Activated CD4-positive, alpha-beta T cell treated with anti-CD3 and anti-CD28 coated beads for 1 hour (primary cell): ENCODE results near the gene KIFC1.

Experiments used
- DNase-seq: peaks from one replicate; pipeline ENCODE4 v3.0.0-alpha.2; 2020

The KIFC1 gene

DNA sequence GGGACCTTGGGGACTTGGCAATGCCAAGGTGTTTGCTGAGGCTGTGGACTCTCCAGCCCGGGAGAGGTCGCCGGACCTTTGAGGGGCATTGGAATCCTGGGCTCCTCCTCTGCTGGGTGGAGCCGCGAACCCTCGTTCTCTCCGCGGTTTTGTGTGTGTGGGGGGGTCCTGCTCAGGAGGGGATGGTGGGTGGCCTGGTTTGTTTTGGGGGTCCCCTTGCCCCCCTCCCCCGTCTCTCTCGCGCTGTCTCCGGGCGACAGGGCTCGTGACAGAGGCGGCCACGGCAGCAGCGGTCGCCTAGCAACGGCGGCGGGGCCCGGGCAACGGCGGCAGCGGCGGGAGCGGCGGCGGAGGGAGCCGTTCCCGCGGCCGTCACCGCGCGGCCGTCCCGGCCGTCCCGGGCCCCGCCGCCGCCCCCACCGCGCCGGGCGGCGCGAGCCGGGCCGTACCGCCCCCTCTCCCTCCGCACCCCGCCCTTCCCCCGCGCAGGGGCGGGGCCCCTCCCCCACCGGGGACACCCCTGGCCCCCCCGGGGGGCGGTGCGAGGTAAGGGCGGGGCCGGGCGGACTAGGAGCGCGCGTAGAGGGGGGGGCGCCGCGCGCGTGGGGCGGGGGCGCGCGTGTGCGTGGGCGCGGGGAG, 36.1 kb downstream of the KIFC1 start:
- DNase-seq = peak; percentile 44

GRCh38 chr6:33428224-33428965, 36.8 kb downstream of the KIFC1 start:
- DNase-seq = no peak

DNA sequence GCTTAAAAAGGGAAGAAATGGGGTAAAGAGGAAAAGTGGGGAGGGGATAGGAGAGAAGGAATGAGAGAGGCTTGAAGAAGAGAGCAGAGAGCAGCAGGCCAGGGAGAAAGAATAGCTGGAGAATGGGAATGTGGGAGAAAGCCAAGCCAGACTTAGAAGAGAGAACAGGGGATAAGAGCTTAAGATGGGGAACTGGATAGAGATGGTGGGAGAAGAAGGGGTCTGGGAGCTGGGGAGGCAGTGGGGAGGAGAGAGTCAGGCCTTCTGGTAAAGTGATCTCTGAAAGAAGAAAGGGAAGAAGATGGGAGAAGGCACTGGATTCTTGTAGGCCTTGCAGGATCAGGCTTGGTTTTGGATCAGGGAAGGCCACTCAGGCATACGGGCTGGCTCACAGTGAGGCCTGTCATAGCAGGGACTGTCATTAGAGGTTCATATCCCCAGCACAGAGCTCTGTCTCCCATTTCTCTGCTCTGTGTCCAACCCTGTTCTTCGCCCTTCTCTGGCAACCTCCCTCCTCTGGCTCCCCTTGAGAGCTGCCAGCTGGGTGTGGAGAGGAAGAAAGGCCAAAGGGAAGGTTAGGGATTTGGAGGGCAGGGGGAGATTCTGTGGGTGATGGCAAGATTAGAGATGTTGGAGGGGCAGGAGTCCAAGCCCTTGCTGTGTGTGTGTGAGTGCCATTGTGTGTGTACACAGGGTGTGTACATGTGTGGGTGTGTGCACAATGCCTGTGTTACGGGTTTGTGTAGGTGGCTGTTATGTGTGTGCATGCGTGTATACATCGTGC, 37.5 kb downstream of the KIFC1 start:
- no peak for DNase-seq

GRCh38 chr6:33429750-33430052, 38.1 kb downstream of the KIFC1 start:
- DNase-seq = no peak

- DNase-seq = no peak
Observed at GRCh38 chr6:33430334-33430733, 38.7 kb downstream of the KIFC1 start.

DNA sequence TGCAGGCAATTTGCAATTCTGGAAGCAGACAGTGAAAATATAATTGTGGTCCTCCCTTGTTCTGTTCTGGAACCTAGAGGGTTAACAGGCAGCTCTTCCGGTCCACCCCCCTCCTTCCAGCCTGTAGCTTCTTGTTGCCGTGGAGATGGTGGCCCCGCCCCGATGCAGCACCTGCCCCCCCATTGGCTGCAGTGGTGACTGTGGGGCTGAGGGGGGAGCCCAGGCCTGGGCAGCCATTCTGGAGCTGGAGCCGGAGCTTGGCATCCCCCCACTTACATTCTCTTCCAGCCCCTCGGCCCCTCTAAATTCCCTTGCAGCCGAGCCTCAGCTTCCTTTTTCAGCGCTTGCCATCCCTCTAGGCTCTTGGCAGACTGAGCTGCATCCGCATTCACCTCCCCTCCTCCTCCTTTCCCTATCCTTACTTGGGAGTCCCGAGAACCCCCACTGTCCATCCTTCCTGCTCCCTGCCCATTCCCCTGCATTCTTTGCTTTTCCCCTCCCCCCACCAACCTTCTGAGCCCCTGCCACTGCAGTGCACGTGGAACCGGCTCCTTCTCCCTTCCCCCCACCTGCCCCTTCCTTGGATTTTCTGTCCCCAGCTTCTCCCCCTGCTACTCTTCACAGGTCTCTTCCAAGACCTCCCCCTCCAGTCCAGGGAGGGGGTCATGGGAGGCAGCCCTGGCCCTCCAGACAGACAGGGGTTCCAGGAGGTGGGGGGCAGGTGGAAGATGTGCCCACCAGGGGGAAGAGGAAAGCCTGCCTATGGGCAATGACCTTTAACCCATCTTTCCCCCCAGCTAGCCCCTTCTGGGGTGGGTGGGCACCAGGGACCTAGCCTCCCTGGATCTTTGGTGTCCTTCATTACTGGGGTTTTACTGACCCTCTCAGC, 39.6 kb downstream of the KIFC1 start:
- DNase-seq = peak; percentile 68

GRCh38 chr6:33431880-33432541, 40.4 kb downstream of the KIFC1 start:
- DNase-seq = no peak

DNA sequence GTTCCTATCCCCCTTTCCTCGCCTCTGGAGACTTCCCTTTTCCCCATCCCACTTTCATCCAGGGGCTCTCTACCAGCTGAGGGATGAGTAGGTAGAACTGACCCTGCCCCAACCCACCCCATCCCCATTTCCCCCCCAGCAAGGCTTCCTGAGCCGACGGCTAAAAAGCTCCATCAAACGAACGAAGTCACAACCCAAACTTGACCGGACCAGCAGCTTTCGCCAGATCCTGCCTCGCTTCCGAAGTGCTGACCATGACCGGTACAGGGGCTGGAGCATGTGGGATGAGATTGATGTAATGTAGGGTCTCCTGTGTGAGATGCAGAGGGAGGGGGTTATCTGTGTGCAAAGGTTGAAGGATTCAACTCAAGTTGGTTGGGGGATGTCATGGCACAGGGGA, 40.9 kb downstream of the KIFC1 start:
- DNase-seq = no peak

DNA sequence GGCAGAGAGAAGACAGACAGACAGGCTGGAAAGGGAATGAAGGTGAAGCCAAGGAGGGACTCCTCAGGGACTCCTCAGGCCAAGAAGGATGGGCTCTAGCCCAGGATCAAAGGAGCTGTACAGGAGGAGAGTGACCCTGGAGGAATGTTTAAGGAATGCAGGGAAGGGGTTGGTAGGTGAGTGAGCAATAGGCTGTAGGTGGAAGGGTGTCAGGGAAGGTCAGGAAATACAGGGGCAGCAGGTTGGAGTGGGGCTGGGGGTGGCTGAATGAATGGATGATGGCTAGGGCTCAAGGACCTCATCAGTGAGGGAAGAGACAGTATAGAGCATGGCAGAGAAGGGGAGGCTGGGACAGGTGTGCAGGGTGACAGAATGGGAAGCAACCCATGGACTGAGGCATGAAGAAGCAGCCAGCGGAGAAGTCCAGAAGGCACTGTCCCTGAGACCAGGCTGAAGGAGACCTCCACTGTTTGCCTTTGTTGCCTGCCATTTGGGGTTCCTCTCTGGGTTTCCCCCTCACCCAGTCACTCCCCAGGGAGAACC, 41.4 kb downstream of the KIFC1 start:
- DNase-seq = no peak

DNA sequence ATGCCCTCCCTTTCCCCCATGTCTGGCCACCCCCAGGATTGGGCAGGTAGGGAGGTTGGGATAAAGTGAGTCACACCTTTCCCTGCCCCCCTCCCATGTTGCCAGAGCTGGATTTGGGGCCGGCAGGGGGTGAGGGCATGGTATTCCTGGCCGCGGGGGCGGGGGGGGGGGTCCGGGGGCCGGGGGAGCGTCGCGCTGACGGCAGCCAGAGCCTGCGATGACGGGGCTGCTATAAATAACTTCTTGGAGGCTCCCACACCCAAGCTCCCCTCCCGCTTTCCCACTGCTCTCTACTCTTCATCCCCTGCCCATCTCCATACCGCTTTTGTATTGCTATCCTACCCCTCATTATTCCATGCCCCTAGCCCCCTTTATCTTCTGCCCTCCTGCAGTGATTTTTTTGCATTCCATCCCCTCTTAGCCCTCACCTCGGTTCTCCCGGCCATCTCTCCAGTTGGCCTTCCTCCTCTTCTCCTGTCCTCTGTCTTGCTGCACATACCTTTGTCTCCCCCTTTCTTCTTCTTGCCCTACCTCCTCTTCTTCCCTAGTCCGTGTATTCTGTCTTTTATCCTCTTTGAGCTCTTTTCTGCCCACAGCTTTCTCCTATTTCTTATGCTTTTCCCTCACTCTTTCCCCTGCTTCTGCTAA, 42.0 kb downstream of the KIFC1 start:
- DNase-seq = no peak

DNA sequence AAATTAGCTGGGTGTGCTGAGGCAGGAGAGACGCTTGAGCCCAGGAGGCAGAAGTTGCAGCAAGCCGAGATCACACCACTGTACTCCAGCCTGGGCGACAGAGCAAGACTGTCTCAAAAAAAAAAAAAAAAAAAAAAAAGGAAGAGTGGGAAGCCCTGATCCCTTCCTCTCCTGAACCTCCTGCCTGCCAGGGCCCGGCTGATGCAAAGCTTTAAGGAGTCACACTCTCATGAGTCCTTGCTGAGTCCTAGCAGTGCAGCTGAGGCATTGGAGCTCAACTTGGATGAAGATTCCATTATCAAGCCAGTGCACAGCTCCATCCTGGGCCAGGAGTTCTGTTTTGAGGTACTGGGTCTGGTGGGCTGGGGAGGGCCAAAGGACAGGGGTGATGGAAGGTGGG, 43.3 kb downstream of the KIFC1 start:
- DNase-seq = no peak

DNA sequence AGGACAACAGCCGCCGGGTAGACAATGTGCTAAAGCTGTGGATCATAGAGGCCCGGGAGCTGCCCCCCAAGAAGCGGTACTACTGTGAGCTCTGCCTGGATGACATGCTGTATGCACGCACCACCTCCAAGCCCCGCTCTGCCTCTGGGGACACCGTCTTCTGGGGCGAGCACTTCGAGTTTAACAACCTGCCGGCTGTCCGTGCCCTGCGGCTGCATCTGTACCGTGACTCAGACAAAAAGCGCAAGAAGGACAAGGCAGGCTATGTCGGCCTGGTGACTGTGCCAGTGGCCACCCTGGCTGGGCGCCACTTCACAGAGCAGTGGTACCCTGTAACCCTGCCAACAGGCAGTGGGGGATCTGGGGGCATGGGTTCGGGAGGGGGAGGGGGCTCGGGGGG, 46.0 kb downstream of the KIFC1 start:
- no peak for DNase-seq

DNA sequence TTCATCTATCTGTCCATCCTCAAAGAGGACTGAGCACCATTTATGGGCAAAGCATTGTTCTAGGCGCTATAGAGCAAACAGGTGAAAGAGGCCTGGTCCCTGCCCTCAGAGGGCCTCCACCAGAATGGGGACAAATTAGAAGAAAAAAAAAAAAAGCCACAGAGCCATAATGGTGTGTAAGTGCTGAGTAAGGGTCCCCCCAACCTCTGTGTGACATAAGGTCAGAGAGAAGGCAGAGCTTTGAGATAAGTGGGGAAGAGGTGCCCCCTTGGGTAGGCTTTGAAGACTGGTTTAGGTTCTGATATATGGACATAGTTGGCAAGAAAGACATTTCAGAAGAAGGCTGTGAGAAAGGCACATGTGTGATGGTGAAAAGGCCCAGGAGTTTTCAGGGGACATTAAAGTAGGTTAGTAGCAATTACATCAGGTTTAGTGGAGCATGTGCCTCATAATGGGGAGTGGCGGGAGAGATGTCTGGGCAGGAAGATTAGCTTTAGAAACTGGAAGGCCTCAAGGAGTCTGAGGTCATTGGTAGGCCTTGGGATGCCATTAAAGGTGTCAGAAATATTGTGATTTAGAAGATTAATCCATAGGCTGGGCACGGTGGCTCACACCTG, 47.5 kb downstream of the KIFC1 start:
- no peak for DNase-seq

DNA sequence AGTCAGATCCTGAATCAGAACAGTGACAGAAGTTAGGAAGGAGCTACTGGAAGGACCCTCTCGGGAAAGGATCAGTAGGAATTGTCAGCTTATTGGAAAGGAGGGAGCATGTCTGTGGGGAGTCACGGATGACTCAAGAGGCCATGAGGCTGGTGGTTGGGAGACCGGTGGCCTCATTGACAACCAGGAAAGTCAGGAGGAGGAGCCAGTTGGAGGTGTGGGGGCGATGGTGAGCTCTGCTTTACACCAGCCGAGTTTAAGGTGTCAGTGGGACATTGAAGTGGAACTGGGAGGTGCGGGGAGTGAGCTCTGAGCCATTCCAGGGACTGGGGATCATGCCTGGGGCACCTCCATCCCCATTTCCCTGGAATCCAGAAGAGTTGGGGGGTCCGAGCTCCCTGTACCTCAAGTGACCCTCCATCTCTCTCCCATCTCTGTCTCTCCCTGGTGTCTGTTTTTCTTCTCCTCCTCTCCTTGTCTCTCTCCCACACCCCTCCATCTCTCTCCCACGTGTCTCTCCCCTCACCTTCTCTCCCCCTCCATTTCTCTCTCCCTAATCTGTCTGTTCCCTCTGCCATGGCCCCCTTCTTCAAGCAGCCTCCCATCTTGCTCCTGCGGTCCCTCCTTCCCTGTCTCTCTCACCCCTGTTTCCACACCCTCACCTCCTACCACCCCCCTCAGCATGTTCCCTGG, 48.5 kb downstream of the KIFC1 start:
- no peak for DNase-seq

DNA sequence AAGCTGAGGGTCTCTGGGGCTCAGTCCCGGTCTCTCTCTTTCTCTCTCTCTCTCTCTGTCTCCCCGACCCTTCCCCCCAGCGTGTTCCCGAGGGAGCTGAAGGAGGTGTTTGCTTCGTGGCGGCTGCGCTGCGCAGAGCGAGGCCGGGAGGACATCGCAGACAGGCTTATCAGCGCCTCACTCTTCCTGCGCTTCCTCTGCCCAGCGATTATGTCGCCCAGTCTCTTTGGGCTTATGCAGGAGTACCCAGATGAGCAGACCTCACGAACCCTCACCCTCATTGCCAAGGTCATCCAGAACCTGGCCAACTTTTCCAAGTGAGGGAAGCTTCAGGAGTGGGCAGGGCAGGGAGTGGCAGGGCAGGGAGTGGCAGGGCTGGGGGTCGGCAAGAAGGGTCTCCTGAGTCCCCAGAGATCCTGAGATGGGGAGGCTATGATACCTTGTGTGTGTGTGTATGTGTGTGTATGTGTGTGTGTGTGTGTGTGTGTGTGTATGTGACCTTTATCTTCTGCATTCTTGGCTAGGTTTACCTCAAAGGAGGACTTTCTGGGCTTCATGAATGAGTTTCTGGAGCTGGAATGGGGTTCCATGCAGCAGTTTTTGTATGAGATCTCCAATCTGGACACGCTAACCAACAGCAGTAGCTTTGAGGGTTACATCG, 49.2 kb downstream of the KIFC1 start:
- no peak for DNase-seq

GRCh38 chr6:33441457-33441856, 49.8 kb downstream of the KIFC1 start:
- DNase-seq = no peak

GRCh38 chr6:33442283-33442682, 50.7 kb downstream of the KIFC1 start:
- no peak for DNase-seq

DNA sequence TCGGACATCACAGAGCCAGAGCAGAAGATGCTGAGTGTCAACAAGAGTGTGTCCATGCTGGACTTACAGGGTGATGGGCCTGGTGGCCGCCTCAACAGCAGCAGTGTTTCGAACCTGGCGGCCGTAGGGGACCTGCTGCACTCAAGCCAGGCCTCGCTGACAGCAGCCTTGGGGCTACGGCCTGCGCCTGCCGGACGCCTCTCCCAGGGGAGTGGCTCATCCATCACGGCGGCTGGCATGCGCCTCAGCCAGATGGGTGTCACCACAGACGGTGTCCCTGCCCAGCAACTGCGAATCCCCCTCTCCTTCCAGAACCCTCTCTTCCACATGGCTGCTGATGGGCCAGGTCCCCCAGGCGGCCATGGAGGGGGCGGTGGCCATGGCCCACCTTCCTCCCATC, 51.4 kb downstream of the KIFC1 start:
- no peak for DNase-seq

- no peak for DNase-seq
Observed at GRCh38 chr6:33443619-33444504, 52.2 kb downstream of the KIFC1 start.
